SH-SY5Y (cell line): ENCODE results near the gene CFTR.

Experiments
- GATA2 ChIP-seq: IDR thresholded peaks from 2 replicates; pipeline ENCODE4 v1.6.1; 2011; ENCODE audit warnings: mild to moderate bottlenecking, low read depth, low read length
- GATA3 ChIP-seq: IDR thresholded peaks from 2 replicates; pipeline ENCODE4 v1.6.1; 2011; ENCODE audit warnings: low read depth, mild to moderate bottlenecking, low read length, moderate library complexity

DNA sequence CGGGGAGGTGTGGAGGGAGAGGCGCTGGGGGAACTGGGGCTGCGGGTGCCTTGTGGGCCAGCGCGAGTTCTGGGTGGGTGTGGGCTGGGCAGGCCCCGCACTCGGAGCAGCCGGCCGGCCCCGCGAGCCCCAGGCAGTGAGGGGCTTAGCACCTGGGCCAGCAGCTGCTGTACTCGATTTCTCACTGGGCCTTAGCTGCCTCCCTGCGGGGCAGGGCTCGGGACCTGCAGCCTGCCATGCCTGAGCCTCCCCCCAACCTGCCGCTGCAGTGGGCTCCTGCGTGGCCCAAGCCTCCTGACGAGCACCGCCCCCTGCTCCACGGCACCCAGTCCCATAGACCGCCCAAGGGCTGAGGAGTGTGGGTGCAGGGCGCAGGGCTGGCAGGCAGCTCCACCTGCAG is 116.3 kb downstream of the CFTR start:
- TF ChIP-seq GATA2 (no peak), GATA3 (no peak)
